ENCODE measurements around the gene GDA.
"Not testable (repeated sequence)": the region's sequence is repeated elsewhere in the genome, so short reads cannot be mapped to it uniquely, and the experiment has no call there.

Gene GDA

GRCh38 chr9:72255569-72255968, 106.3 kb downstream of the GDA start:
- DNase-seq (ENCODE audit: low read depth) = no peak
- TF ChIP-seq CTCF (IDR thresholded peaks at IDR 0.05; ENCODE audit: low read depth, low read length, missing control alignments) = no peak
- H3K4me3 ChIP-seq (ENCODE audit: low read depth, low read length) = no peak overlapping the region
- in situ Hi-C loops (cut with HindIII; ENCODE audit: low sequenced_read_pairs) = loop anchor here (25.0 kb wide), 1 partner anchor 468 kb away; no protein-coding TSS in a partner anchor

GRCh38 chr9:72256931-72257330, 107.7 kb downstream of the GDA start:
- no peak overlapping the region for H3K4me3 ChIP-seq (ENCODE audit: low read depth, low read length)
- no peak for DNase-seq (ENCODE audit: low read depth)
- in situ Hi-C loops (cut with HindIII; ENCODE audit: low sequenced_read_pairs) = loop anchor here (25.0 kb wide), 1 partner anchor 470 kb away; no protein-coding TSS in a partner anchor
- no peak for TF ChIP-seq CTCF (IDR thresholded peaks at IDR 0.05; ENCODE audit: low read depth, low read length, missing control alignments)

- no peak overlapping the region for H3K4me3 ChIP-seq (ENCODE audit: low read depth, low read length)
- no peak for DNase-seq (ENCODE audit: low read depth)
- no peak for TF ChIP-seq CTCF (IDR thresholded peaks at IDR 0.05; ENCODE audit: low read depth, low read length, missing control alignments)
- in situ Hi-C loops (cut with HindIII; ENCODE audit: low sequenced_read_pairs) = loop anchor here (25.0 kb wide), 1 partner anchor 471 kb away; no protein-coding TSS in a partner anchor
Observed at GRCh38 chr9:72257814-72258213, 108.6 kb downstream of the GDA start.

- DNase-seq (ENCODE audit: low read depth) = no peak
- in situ Hi-C loops (cut with HindIII; ENCODE audit: low sequenced_read_pairs) = loop anchor here (5.0 to 25.0 kb wide), 2 partner anchors 40 to 475 kb away; no protein-coding TSS in a partner anchor
- no peak overlapping the region for H3K4me3 ChIP-seq (ENCODE audit: low read depth, low read length)
- no peak for TF ChIP-seq CTCF (IDR thresholded peaks at IDR 0.05; ENCODE audit: low read depth, low read length, missing control alignments)
Observed at GRCh38 chr9:72262063-72262462, 112.8 kb downstream of the GDA start.

GRCh38 chr9:72263572-72263971, 114.3 kb downstream of the GDA start:
- no peak overlapping the region for H3K4me3 ChIP-seq (ENCODE audit: low read depth, low read length)
- in situ Hi-C loops (cut with HindIII; ENCODE audit: low sequenced_read_pairs) = loop anchor here (5.0 to 25.0 kb wide), 2 partner anchors 41 to 476 kb away; no protein-coding TSS in a partner anchor
- no peak for TF ChIP-seq CTCF (IDR thresholded peaks at IDR 0.05; ENCODE audit: low read depth, low read length, missing control alignments)
- no peak for DNase-seq (ENCODE audit: low read depth)

GRCh38 chr9:72268961-72269360, 119.7 kb downstream of the GDA start:
- DNase-seq (ENCODE audit: low read depth) = no peak
- TF ChIP-seq CTCF (IDR thresholded peaks at IDR 0.05; ENCODE audit: low read depth, low read length, missing control alignments) = no peak
- in situ Hi-C loops (cut with HindIII; ENCODE audit: low sequenced_read_pairs) = loop anchor here (25.0 kb wide), 1 partner anchor 482 kb away; no protein-coding TSS in a partner anchor
- H3K4me3 ChIP-seq (ENCODE audit: low read depth, low read length) = no peak overlapping the region

GRCh38 chr9:72270359-72270758, 121.1 kb downstream of the GDA start:
- not testable (repeated sequence) for DNase-seq (ENCODE audit: low read depth); H3K4me3 ChIP-seq (ENCODE audit: low read depth, low read length)
- in situ Hi-C loops (cut with HindIII; ENCODE audit: low sequenced_read_pairs) = loop anchor here (5.0 to 25.0 kb wide), 2 partner anchors 483 to 547 kb away; no protein-coding TSS in a partner anchor

Measured in astrocyte of the cerebellum (primary cell).